ENCODE measurements around the gene LIPC.

Gene LIPC

GRCh38 chr15:58501006-58501405 lies 69.2 kb downstream of the LIPC start:
- H3K27ac ChIP-seq: no peak overlapping the region
- TF ChIP-seq CTCF (IDR thresholded peaks at IDR 0.05) (no peak), ZFX (IDR thresholded peaks at IDR 0.05; ENCODE audit: borderline replicate concordance) (no peak)

- H3K27ac ChIP-seq: no peak overlapping the region
Observed at GRCh38 chr15:58501636-58502188, 69.9 kb downstream of the LIPC start.

DNA sequence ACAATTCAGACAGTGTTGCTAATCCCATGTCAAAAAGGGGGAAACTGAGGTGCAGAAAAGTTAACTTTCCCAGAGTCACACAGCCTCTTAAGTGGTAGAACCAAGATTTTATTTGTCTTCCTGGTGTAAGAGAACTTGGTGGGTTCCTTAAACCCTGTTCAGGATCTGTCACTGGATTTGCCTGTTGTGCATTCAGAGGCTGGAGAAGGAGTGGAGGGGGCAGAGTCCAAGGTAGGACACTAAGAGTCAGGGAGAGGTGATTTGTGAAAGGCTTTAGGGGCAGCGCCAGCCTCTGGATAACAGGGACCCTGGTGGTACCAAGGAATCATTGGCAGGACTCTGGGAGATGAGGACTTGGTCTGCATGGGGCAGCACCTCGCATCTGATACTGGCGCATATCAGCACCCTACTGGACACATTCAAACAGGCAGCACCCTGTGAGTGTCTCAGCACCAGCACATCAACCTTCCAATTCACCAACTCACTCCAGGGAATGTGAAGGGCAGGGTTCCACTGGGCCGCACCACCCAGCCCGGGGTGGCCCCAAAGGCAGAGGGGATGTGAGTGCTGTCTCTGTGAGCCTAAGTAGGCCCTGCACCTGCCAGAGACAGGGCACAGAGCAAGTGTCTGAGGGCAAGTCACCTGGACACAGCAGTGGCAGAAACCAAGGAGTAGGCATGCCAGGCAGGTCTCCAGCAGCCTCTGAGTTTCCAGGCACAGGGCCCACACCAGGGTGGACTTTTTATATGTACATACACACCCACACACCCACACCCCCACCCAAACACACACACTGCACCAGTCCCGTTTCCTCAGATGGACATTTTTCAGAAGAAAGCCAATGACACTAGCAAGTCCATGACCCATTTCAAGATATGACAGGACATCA lies 71.6 kb downstream of the LIPC start:
- no peak for TF ChIP-seq CTCF (IDR thresholded peaks at IDR 0.05)
- TF ChIP-seq ZFX (IDR thresholded peaks at IDR 0.05; ENCODE audit: borderline replicate concordance): no peak
- H3K27ac ChIP-seq: no peak overlapping the region

More at GRCh38 chr15:58501636-58502188, 69.9 kb downstream of the LIPC start:
- TF ChIP-seq ZFX (IDR thresholded peaks at IDR 0.05; ENCODE audit: borderline replicate concordance): no peak
- TF ChIP-seq CTCF (IDR thresholded peaks at IDR 0.05): no peak

- no peak overlapping the region for H3K27ac ChIP-seq
- TF ChIP-seq ZFX (IDR thresholded peaks at IDR 0.05; ENCODE audit: borderline replicate concordance): no peak
- no peak for TF ChIP-seq CTCF (IDR thresholded peaks at IDR 0.05)
Observed at GRCh38 chr15:58504674-58505234, 73.0 kb downstream of the LIPC start.

DNA sequence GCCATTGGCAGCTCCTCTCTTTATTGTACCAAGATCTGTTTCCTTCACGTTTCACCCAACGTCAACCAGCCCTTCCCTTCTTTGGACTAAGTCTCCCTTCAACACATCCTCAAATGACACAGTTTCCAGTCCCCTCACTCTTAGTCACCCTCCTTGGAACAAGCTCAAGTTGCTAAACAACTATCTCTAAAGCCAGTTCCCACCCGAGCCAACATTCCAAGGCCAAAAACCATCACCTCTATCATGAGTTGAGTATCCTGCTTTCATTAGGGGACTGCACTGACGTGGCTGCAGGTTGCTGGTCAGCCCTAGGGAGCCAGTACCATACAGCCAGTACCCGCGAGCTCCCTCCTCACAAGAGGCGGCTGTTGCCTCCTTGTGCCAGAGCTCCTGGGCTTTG lies 73.8 kb downstream of the LIPC start:
- no peak for TF ChIP-seq CTCF (IDR thresholded peaks at IDR 0.05)
- no peak for TF ChIP-seq ZFX (IDR thresholded peaks at IDR 0.05; ENCODE audit: borderline replicate concordance)
- no peak overlapping the region for H3K27ac ChIP-seq

- TF ChIP-seq CTCF (IDR thresholded peaks at IDR 0.05) (no peak), ZFX (IDR thresholded peaks at IDR 0.05; ENCODE audit: borderline replicate concordance) (no peak)
- no peak overlapping the region for H3K27ac ChIP-seq
Observed at GRCh38 chr15:58506064-58506490, 74.3 kb downstream of the LIPC start.
